Prostate gland (tissue), 2 donors: Measurements from ENCODE around the gene DTYMK. TPM values are rescaled to one million over a fixed set of nuclear protein-coding genes. Genes with fewer than 3 reads are reported as not detected.

Source experiments
- DNase-seq: peaks from one replicate; pipeline ENCODE4 v3.0.0-alpha.2; 2019; ENCODE audit warnings: low spot score
- H3K27ac ChIP-seq, 2 donors: fragments of 200-600 bp; sonication (generic); 2 replicates each; pipeline ENCODE4 v1.5.1; 2017 to 2019
- H3K27me3 ChIP-seq: fragments of 200-600 bp; sonication (generic); replicated peaks from 2 replicates; pipeline ENCODE4 v1.5.1; 2019; ENCODE audit not compliant: insufficient read depth
- H3K36me3 ChIP-seq, 2 donors: fragments of 200-600 bp; sonication (generic); 1 replicate in 1 of 2; 2 replicates in 1 of 2; pipeline versions ENCODE4 v1.5.1 to v1.8.1; 2017 to 2019
- H3K4me1 ChIP-seq: fragments of 200-600 bp; sonication (generic); replicated peaks from 2 replicates; pipeline ENCODE4 v1.5.1; 2019
- H3K4me3 ChIP-seq, 2 donors: fragments of 200-600 bp; sonication (generic); 2 replicates each; pipeline ENCODE4 v1.5.1; 2017 to 2019
- H3K9me3 ChIP-seq: fragments of 200-600 bp; sonication (generic); 2 replicates; pipeline ENCODE4 v1.5.1; 2017
- CTCF ChIP-seq, 4 experiments: fragments of 200-600 bp in 2 of 4; fragments of 450-650 bp in 2 of 4; sonication (generic) in 2 of 4; IDR thresholded peaks; 1 replicate in 3 of 4; 2 replicates in 1 of 4; pipeline ENCODE4 v1.5.1; 2016 to 2019; ENCODE audit warnings: antibody characterized with exemption in 4 of 4, mild to moderate bottlenecking in 2 of 4, moderate library complexity in 2 of 4
- POLR2A ChIP-seq: fragments of 450-650 bp; IDR thresholded peaks from one replicate; pipeline ENCODE4 v1.6.1; 2016; ENCODE audit warnings: antibody characterized with exemption, mild to moderate bottlenecking
- POLR2AphosphoS5 ChIP-seq: sonication (generic); formaldehyde crosslinking; IDR thresholded peaks from one replicate; pipeline ENCODE4 v1.6.1; 2017; ENCODE audit warnings: antibody characterized with exemption
- WGBS: methylation state at CpG from one replicate; pipeline ENCODE4 v1.1.5; 2018; 5-methylcytosine and 5-hydroxymethylcytosine counted together
- intact Hi-C: fragments of 100-400 bp; cut with DNase I; formaldehyde crosslinking; loops from one replicate; pipeline ENCODE4 v1.14.2; 2022
- total RNA-seq, 2 donors: library from RNA; depleted of rRNA; stranded (reverse); fragments of >200 nt; gene quantifications; one replicate each; pipeline ENCODE4 v1.1.0, GENCODE V29; 2016

DTYMK gene
- total RNA-seq, 2 donors from 2014 or later = 26.0 to 35.8 TPM

- intact Hi-C loops = loop anchor here (5.0 kb wide), 1 partner anchor 806 kb away; no protein-coding TSS in a partner anchor
- WGBS = 72% methylated on average over 15 of the region's 15 CpGs
- peak; percentile 34 for TF ChIP-seq POLR2AphosphoS5
- TF ChIP-seq CTCF (IDR thresholded peaks at IDR 0.05) = no peak
- Histone ChIP-seq H3K27ac (peak overlapping the region in 1 of 2 donors; percentile 41), H3K27me3 (no peaks in the 10 kb centered on the region), H3K4me1 (peaks cover 3% of the 10 kb centered on the region), H3K36me3 (peaks cover 7 to 10% of the 10 kb centered on the region in 2 donors), H3K9me3 (no peaks in the 10 kb centered on the region), H3K4me3 (no peak overlapping the region)
- DNase-seq = peak; percentile 51
These were observed 28.8 kb downstream of the DTYMK start for GRCh38 chr2:241657786-241658254.

- TF ChIP-seq POLR2A (no peak), CTCF (IDR thresholded peaks at IDR 0.05) (no peak), POLR2AphosphoS5 (no peak)
- DNase-seq = no peak
- Histone ChIP-seq H3K36me3 (peaks cover 7 to 10% of the 10 kb centered on the region in 2 donors), H3K27me3 (no peaks in the 10 kb centered on the region), H3K4me1 (peaks cover 3% of the 10 kb centered on the region), H3K9me3 (no peaks in the 10 kb centered on the region), H3K4me3 (no peak overlapping the region), H3K27ac (no peak overlapping the region)
- 95% methylated on average over 13 of the region's 13 CpGs for WGBS
- intact Hi-C loops = loop anchor here (5.0 kb wide), 1 partner anchor 804 kb away; no protein-coding TSS in a partner anchor
These were observed 30.3 kb downstream of the DTYMK start for GRCh38 chr2:241656190-241656741.

GRCh38 chr2:241655516-241656189 lies 31.0 kb downstream of the DTYMK start:
- intact Hi-C loops = loop anchor here (5.0 kb wide), 1 partner anchor 803 kb away; no protein-coding TSS in a partner anchor
- WGBS = 90% methylated on average over 17 of the region's 17 CpGs
- H3K36me3 ChIP-seq = peaks cover 7 to 10% of the 10 kb centered on the region in 2 donors

GRCh38 chr2:241654551-241654950 lies 32.1 kb downstream of the DTYMK start:
- no peak for TF ChIP-seq POLR2AphosphoS5
- no peak for TF ChIP-seq CTCF (IDR thresholded peaks at IDR 0.05)
- intact Hi-C loops = no loop called here
- peaks cover 7 to 10% of the 10 kb centered on the region in 2 donors for H3K36me3 ChIP-seq
- no peaks in the 10 kb centered on the region for H3K9me3 ChIP-seq
- no peak overlapping the region for H3K4me3 ChIP-seq
- DNase-seq = no peak
- H3K4me1 ChIP-seq = peaks cover 3% of the 10 kb centered on the region
- H3K27me3 ChIP-seq = no peaks in the 10 kb centered on the region
- 89% methylated on average over 12 of the region's 12 CpGs for WGBS
- H3K27ac ChIP-seq = no peak overlapping the region

More at GRCh38 chr2:241655516-241656189, 31.0 kb downstream of the DTYMK start:
- H3K27ac ChIP-seq = no peak overlapping the region
- no peaks in the 10 kb centered on the region for H3K9me3 ChIP-seq
- H3K4me1 ChIP-seq = peaks cover 3% of the 10 kb centered on the region
- TF ChIP-seq CTCF (IDR thresholded peaks at IDR 0.05) = no peak
- no peak for TF ChIP-seq POLR2A
- no peak for TF ChIP-seq POLR2AphosphoS5
- DNase-seq = no peak
- no peak overlapping the region for H3K4me3 ChIP-seq
- H3K27me3 ChIP-seq = no peaks in the 10 kb centered on the region
